Fibroblast of the aortic adventitia (primary cell): ENCODE results near the gene BPIFB2. TPM values are rescaled to one million over a fixed set of nuclear protein-coding genes. Genes with fewer than 3 reads are reported as not detected.
"Not testable (repeated sequence)": the region's sequence is repeated elsewhere in the genome, so short reads cannot be mapped to it uniquely, and the experiment has no call there.

Experiments
- DNase-seq: peaks from one replicate; pipeline ENCODE4 v3.0.0-alpha.2; 2010; ENCODE audit warnings: low read depth
- H3K4me3 ChIP-seq: 2 replicates; pipeline ENCODE4 v1.5.1; 2011; ENCODE audit warnings: low read depth, mild to moderate bottlenecking, control low read depth, low read length, moderate library complexity
- CTCF ChIP-seq: IDR thresholded peaks from 2 replicates; pipeline ENCODE4 v1.5.1; 2011; ENCODE audit warnings: mild to moderate bottlenecking, low read length, control low read depth, inconsistent platforms; ENCODE audit not compliant: insufficient read depth
- total RNA-seq: library from RNA; depleted of rRNA; stranded (reverse); fragments of >200 nt; gene quantifications from 2 replicates; pipeline ENCODE4 v1.2.3, GENCODE V29; 2012; ENCODE audit warnings: low replicate concordance

Gene BPIFB2
- total RNA-seq, 1 donor: not detected

- TF ChIP-seq CTCF: no peak
- H3K4me3 ChIP-seq: no peak overlapping the region
- DNase-seq: no peak
Observed at GRCh38 chr20:32972181-32973076, 35.1 kb upstream of the BPIFB2 start.

- no peak for TF ChIP-seq CTCF
- no peak for DNase-seq
- no peak overlapping the region for H3K4me3 ChIP-seq
Observed at GRCh38 chr20:32973077-32973717, 34.3 kb upstream of the BPIFB2 start.

GRCh38 chr20:32974204-32975064 lies 33.1 kb upstream of the BPIFB2 start:
- H3K4me3 ChIP-seq, DNase-seq: not testable (repeated sequence)

GRCh38 chr20:32975121-32975520 lies 32.4 kb upstream of the BPIFB2 start:
- not testable (repeated sequence) for H3K4me3 ChIP-seq, DNase-seq

GRCh38 chr20:32975698-32976674 lies 31.5 kb upstream of the BPIFB2 start:
- no peak for DNase-seq
- no peak overlapping the region for H3K4me3 ChIP-seq
- no peak for TF ChIP-seq CTCF

- H3K4me3 ChIP-seq: no peak overlapping the region
- DNase-seq: no peak
- TF ChIP-seq CTCF: no peak
Observed at GRCh38 chr20:32976746-32977145, 30.8 kb upstream of the BPIFB2 start.
